GM18909 (cell line): ENCODE results near the gene LRBA.
"Not testable (repeated sequence)": the region's sequence is repeated elsewhere in the genome, so short reads cannot be mapped to it uniquely, and the experiment has no call there.

Experiments used
- ATAC-seq: cut with Tn5 transposase; IDR thresholded peaks from one replicate; pipeline ENCODE4 v1.9.1; 2021; ENCODE audit warnings: mild to moderate bottlenecking; ENCODE audit not compliant: unreplicated experiment, poor library complexity

The LRBA gene

DNA sequence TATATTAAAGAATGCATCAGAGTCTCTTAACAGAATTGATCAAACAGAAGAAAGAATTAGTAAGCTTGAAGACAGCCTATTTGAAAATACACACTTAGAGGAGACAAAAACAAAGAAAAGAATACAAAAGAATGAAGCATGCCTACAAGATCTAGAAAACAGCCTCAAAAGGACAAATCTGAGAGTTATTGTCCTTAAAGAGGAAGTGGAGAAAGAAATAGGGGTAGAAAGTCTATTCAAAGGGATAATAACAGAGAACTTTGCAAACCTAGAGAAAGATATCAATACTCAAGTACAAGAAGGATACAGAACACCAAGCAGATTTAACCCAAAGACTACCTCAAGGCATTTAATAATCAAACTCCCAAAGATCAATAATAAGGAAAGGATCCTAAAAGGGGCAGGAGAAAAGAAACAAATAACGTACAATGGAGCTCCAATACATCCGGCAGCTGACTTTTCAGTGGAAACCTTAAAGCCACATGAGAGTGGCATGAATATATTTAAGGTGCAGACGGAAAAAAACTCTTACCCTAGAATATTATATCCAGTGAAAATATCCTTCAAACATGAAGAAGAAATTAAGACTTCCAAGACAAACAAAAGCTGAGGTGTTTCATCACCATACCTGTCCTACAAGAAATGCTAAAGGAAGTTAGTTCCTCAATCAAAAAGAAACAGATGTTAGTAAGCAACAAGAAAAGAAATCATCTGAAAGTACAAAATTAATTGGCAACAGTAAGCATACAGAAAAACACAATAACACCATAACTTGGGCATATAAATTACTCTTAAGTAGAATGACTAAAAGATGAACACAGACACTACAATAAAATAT, 36.1 kb downstream of the LRBA start:
- no peak for ATAC-seq

DNA sequence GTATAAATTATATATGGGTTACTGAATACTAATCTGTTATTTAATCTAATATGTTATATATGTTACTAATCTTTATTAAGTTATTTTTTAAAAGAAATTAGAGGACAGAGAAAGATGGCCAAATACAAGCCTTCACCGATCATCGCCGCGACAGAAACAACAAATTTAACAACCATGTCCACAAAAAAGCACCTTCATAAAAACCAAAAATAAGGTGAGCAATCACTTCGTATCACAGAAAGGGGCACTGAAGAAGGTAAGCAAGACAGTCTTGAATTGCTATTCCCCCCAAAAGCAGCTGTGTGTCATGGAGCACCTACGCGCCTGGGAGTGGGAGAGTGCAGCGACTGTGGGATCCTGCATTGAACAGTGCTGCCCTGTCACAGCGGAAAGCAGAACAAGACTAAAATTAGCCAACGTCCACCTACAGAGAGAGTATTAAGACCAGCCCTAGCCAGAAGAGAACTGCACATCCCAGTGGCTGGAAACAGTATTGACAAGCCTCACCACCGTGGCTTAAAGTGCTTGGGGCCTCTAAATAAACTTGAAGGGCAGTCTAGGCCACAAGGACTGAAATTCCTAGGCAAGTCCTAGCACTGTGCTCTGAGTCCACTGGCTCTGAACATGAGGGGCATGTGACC, 38.5 kb downstream of the LRBA start:
- no peak for ATAC-seq

DNA sequence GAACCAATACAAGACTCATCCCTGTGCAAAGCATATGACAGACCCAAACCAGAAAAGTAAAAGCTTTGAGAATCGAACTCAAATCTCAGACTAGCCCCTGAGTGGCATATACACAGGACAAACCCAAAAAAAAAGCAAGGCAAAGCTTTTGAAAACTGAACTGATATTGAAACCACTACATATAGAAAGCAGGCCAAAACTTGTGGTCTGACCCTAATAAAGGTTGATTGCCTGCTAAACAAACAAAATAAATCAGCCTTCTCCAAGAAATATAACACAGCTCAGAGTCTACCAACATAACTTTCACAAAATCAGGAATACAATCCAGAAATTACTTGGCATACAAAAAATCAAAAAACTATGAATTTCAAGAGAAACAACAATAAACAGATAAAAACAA, 40.3 kb downstream of the LRBA start:
- ATAC-seq: peak; percentile 61

DNA sequence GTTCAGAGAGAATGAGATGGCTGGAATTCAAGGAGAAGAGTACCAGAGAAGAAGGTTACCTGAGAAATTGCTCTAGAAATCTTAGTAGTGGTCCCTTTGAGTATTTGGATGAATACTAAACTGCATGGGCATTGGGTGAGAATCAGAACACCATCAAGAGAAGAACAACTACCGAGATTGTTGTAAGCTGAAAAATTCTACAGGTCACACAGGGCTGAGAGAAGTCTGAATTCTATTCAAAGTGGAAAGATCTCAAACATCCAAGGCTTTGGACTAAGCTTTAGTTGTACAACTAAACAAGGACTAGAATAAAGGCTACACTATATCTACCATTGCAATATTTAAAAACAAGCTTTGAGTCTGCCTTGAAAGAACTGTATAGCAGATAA, 40.8 kb downstream of the LRBA start:
- ATAC-seq: peak; percentile 24

DNA sequence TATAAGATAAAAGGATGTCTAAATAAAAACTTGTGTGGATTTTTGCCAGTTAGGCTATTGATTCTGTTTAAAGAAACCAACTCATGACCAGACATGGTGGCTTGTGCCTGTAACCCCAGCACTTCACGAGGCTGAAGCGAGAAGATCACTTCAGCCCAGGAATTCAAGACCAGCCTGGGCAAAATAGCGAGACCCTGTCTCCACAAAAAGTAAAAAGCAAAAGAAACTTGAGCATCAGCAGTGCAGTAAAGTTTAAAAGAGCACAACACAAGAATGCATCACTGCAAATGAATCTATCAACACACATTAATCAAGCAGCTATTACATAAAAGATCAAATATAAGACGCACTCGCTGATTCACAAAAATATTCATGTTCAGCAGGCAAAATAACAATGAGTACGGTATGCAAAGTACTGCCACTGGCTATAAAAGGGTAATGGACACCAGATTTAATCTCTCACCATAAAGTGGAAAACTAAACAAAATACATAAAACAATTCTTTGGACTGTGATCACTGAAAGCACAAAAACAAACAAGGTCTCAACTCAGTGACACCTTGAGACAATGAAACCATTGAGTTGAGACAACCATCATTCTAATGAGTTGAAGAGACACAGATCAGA, 41.3 kb downstream of the LRBA start:
- peak; percentile 3 for ATAC-seq

DNA sequence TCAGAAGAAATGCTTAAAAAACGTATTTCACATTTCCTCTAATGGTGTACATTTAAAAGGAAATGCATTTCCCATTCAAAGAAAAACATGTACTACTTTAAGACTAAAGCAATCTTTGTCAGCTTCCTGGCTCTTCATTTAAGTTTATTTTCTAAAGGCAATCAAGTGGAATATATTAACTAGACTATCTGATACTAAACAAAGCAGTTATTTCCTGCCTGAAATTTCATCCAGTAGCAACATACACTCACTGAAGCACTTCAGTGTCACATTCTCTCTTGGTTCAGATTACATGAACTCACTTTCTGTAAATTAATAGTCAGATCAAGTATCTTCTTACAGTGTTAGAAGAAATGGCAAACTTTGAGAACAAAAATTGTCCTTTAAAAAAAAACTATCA, 42.5 kb downstream of the LRBA start:
- no peak for ATAC-seq

DNA sequence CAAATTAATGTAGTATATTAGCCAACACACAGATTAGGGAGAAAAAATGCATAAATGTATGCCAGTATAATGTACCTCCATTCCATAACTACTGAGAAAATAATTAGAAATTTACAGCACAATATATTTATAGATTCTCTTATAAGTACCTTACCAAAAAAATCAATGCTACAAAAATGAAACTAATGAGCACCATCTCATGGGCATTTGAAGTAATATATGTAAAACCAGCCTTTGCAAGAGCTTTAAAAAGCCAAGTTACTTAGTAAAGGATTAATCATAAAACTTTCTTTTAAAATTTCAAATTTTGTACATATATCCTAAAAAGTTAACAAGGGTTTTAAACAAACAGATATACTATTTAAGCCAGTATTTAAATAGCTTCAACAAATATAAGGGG, 43.2 kb downstream of the LRBA start:
- no peak for ATAC-seq

DNA sequence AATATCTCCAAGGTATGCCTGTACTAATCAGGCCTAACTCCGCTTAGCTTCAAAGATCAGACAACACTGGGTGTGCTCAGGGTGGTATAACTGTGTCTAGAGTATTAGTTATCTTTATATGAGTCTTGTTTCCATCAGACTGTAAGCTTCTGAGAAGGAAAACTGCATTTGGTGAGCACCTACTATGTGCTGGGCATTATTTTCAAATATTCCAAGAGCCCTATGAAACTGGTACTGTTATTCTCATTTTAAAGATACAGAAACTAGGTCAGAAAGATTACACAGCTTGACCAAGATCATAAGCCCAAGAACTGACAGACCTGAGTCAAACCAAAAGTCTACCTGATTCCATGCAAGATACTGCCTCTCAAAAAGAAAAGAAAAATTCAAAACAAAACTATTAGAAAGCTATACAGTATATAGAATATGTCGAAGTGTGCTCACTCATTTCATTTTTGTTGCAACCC, 44.4 kb downstream of the LRBA start:
- peak; percentile 54 for ATAC-seq

DNA sequence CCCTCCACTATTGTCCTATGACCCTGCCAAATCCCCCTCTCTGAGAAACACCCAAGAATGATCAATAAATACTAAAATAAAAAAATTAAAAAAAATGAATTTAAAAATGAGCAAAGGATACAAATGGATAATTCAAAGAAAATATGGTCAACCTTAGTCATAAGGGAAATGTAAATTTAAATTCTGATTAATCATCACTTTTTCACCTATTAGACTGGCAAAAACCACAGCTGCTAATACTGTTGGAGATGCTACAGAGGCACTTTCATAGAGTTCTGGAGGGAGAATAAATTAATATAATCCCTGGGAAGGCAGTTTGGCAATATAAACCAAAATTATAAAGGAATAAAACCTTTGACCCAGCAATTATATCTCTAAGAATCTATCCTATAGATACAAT, 50.3 kb downstream of the LRBA start:
- ATAC-seq: no peak

DNA sequence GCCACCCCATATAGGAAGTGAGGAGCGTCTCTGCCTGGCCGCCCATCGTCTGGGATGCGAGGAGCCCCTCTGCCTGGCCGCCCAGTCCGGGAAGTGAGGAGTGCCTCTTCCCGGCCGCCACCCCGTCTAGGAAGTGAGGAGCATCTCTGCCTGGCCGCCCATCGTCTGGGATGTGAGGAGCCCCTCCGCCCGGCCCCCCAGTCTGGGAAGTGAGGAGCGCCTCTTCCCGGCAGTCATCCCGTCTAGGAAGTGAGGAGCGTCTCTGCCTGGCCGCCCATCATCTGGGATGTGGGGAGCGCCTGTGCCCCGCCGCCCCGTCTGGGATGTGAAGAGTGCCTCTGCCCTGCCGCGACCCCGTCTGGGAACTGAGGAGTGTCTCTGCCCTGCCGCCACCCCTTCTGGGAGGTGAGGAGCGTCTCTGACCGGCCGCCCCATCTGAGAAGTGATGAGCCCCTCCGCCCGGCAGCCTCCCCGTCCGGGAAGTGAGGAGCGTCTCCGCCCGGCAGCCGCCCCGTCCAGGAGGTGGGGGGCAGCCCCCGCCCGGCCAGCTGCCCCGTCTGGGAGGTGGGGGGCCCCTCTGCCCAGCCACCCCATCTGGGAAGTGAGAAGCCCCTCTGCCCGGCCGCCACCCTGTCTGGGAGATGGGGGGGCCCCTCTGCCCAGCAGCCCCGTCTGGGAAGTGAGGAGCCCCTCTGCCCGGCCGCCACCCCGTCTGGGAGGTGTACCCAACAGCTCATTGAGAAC, 51.3 kb downstream of the LRBA start:
- not testable (repeated sequence) for ATAC-seq

DNA sequence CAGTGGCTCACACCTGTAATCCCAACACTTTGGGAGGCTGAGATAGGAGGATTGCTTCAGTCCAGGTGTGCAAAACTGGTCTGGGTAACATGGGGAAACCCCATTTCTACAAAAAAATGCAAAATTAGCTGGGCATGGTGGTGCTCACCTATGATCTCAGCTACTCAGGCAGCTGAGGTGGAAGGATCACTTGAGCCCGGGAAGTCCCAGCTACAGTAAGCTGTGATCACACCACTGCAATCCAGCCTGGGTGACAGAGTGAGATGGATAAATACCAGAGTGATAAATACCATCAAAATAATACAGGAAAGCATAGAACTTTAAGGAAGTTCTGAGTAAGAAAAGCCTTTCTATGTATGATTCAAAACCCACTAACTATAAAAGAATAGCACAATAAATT, 52.8 kb downstream of the LRBA start:
- ATAC-seq: peak; percentile 66

DNA sequence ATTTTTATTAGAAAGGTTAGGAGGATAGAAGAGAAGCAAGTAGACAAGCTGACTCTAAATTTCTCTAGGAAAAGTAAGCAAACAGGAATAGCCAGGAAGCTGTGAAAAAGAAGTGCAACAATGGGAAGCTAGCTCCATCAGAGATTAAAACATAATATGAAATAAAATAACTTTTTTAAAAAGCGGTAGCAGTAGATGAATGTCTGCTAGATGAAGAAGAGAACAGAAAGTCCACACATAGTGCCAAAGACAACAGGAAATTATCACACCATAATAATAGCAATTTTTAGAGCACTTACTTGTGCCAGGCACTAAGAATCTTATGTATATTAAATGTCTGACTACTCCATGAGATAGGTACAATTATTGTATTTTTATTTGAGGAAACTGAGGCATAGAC, 53.5 kb downstream of the LRBA start:
- ATAC-seq: no peak

DNA sequence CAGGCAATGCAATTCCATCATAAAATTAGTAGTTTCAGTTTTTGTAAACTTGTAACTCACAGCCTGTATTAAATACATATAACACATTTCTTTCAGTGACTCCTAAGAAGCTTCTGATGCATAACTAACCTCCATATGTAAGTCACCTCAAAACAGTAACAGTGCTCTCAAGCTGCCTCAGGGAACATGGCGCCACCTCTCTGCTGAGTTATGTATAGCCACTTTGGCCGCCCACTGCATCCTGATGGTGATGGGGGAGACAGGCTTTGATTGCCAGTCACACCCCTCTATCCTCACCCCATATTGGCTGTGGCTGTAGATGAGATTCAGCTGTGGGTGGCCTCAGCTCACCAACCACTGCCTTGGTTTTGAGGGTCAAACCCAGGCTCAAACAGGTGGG, 54.3 kb downstream of the LRBA start:
- peak; percentile 83 for ATAC-seq

DNA sequence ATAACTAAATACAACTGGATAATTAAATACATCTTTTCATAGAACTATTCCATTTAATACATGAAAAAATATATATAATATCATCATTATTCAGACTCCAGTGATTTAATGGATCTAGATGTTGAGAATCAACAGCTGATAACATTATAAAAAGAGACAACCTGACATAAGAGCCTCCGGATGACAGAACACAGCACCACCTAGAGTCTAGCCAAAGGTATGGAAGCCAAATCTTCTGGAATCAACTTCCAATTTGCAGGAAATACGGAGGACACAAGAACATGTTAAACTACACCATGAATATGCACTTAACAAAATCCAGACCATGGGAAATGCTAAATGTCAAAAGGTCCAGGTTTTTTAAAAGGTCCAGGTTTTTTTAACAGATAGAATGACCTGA, 55.0 kb downstream of the LRBA start:
- ATAC-seq: no peak

DNA sequence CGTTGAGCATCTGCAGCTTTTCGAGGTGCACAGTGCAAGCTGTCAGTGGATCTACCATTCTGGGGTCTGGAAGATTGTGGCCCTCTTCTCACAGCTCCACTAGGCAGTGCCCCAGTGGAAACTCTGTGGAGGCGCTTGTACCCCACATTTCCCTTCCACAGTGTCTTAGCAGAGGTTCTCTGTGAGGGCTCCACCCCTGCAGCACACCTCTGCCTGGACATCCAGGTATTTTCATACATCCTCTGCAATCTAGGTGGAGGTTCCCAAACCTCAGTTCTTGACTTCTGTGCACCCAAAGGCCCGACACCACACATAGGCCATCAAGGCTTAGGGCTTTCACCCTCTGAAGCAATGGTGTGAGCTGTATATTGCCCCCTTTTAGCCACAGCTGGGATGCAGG, 57.1 kb downstream of the LRBA start:
- not testable (repeated sequence) for ATAC-seq

DNA sequence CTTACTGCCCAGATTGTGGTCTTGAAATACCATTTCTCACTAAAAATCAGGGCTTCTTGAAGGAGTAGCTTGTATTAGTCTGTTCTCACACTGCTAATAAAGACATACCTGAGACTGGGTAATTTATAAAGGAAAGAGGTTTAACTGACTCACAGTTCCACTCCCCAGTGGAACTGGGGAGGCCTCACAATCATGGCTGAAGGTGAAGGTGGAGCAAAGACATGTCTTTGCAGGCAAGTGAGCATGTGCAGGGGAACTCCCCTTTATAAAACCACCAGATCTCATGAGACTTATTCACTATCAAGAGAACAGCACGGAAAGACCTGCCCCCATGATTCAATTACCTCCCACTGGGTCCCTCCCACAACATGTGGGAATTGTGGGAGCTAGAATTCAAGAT, 58.0 kb downstream of the LRBA start:
- ATAC-seq: not testable (repeated sequence)

DNA sequence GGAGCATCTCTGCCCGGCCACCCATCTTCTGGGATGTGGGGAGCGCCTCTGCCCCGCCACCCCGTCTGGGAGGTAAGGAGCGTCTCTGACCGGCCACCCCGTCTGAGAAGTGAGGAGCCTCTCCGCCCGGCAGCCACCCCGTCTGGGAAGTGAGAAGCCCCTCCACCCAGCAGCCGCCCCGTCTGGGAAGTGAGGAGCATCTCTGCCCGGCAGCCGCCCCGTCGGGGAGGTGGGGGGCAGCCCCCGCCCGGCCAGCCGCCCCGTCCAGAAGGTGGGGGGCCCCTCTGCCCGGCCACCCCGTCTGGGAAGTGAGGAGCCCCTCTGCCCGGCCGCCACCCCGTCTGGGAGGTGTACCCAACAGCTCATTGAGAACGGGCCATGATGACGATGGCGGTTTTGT, 61.2 kb downstream of the LRBA start:
- ATAC-seq: not testable (repeated sequence)

DNA sequence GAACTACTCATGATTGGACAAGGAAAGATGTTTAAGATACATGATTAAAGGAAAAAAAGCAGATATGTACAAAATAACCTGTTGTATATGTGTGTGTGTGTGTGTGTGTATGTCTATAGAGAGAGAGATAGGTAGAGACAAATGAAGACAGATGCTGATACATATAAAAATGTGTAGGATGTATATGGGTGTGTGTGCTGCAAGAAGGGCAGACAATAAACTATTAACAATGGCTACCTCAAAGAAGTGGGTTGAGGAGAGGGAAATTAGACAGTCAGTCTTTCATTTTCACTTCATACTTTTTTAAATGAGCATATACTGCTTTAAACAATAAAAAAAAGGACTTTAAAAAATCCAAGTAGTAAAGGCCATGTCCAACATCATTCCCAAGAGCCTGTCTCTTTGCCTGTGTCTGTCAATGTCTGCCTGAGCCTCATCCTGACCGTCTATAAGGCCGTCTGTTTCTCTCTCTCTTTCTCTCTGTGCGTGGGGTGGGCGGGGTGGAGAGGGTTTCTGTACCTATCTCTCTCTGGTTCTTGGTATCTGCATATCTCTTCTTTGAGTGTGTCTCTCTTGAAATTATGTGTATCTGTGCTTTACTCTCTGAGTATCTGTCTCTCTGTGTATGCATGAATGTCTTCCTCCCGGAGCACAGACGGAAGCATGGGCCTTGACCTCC, 62.8 kb downstream of the LRBA start:
- ATAC-seq: no peak

DNA sequence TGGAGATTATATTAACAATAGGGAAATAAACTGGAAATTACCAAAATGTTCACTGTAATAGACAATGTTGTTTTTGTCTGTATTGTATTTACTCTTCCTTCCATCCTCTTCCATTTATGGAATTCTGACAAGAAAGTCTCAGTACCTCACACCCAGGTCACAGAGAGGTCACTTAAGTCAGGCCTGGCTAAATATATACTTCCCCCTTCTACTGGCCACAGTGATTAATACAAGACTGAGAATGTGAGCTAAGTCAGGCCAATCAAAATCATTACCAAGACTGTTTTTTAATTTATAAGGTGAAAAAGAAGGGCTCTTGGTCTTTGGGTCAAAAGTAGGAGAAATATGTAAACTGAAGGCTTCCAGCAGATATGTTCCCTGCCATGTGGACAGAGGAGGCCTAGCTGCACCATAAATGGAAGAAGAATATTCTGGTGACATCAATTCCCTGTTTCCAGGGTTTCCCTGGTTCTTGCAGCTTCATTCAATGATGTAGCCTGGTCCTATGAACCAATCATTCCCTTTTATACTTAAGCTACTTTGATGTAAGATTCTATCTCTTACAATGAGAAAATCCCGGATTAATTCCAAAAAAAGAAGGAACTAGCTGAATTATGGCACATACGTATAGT, 64.3 kb downstream of the LRBA start:
- peak; percentile 83 for ATAC-seq

DNA sequence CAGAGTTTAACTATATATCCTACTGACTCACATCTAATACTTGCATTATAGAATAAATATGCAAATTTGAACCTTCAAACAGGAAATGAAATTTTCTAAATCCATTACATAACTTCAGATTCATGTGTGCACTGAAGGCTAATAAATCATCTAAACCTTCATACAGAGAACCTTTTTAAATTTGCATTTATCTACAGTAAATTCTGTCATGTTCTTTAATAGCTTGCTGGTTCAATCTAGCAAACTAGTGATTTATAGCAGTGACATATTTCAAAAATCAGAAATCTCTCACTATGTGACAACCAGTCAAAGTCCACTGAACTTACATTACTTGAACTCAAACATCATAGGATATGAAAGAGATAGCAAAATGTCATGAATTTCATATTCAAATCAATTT, 65.1 kb downstream of the LRBA start:
- ATAC-seq: no peak
